SH-SY5Y (cell line): ENCODE measurements around the gene CBLL1.
A peak's percentile ranks its signal among the peaks of the same experiment; 100 is the strongest.

ENCODE experiments used
- GATA2 ChIP-seq: IDR thresholded peaks from 2 replicates; pipeline ENCODE4 v1.6.1; 2011; ENCODE audit warnings: mild to moderate bottlenecking, low read depth, low read length
- GATA3 ChIP-seq: IDR thresholded peaks from 2 replicates; pipeline ENCODE4 v1.6.1; 2011; ENCODE audit warnings: low read depth, mild to moderate bottlenecking, low read length, moderate library complexity

Gene CBLL1

GRCh38 chr7:107743567-107744344 lies at the start of gene CBLL1:
TSS of gene CBLL1 (plus strand) at chr7:107744142. CDS start at chr7:107744164, 22 bp downstream.
- peak; percentile 94 for TF ChIP-seq GATA2
- TF ChIP-seq GATA3 = no peak

- TF ChIP-seq GATA2 = no peak
- no peak for TF ChIP-seq GATA3
Measured at GRCh38 chr7:107694386-107694785, 49.6 kb upstream of the CBLL1 start.

- TF ChIP-seq GATA2 (no peak), GATA3 (no peak)
Measured at GRCh38 chr7:107696330-107696946, 47.5 kb upstream of the CBLL1 start.

- TF ChIP-seq GATA3 = peak; percentile 48; the same call in 1 of the 2 replicates
- TF ChIP-seq GATA2 = peak; percentile 65; the same call in 1 of the 2 replicates
Measured at GRCh38 chr7:107697321-107698049, 46.5 kb upstream of the CBLL1 start.

- TF ChIP-seq GATA2 (no peak), GATA3 (no peak)
Measured at GRCh38 chr7:107700570-107700969, 43.4 kb upstream of the CBLL1 start.

GRCh38 chr7:107701191-107701590 lies 42.8 kb upstream of the CBLL1 start:
- TF ChIP-seq GATA2 = no peak
- no peak for TF ChIP-seq GATA3

- TF ChIP-seq GATA3 (no peak), GATA2 (no peak)
Measured at GRCh38 chr7:107703219-107703618, 40.7 kb upstream of the CBLL1 start.

GRCh38 chr7:107703872-107704271 lies 40.1 kb upstream of the CBLL1 start:
- TF ChIP-seq GATA3 (no peak), GATA2 (no peak)

GRCh38 chr7:107708956-107709355 lies 35.0 kb upstream of the CBLL1 start:
- TF ChIP-seq GATA2 = no peak
- TF ChIP-seq GATA3 = no peak

- TF ChIP-seq GATA2 = no peak
- TF ChIP-seq GATA3 = no peak
Measured at GRCh38 chr7:107711301-107711700, 32.6 kb upstream of the CBLL1 start.

GRCh38 chr7:107712025-107712424 lies 31.9 kb upstream of the CBLL1 start:
- TF ChIP-seq GATA3 (no peak), GATA2 (no peak)

- TF ChIP-seq GATA2 (no peak), GATA3 (no peak)
Measured at GRCh38 chr7:107712896-107713295, 31.0 kb upstream of the CBLL1 start.

GRCh38 chr7:107715531-107715930 lies 28.4 kb upstream of the CBLL1 start:
- 0 out of 2 replicates have a peak, but pooled peaks have one; percentile 17 for TF ChIP-seq GATA3
- TF ChIP-seq GATA2 = no peak

- TF ChIP-seq GATA2 (no peak), GATA3 (no peak)
Measured at GRCh38 chr7:107718456-107719193, 25.3 kb upstream of the CBLL1 start.
